GM18861 (cell line): ENCODE data around the gene SLC25A13.

Source experiments
- ATAC-seq: cut with Tn5 transposase; IDR thresholded peaks from one replicate; pipeline ENCODE4 v1.9.1; 2021; ENCODE audit not compliant: unreplicated experiment

The SLC25A13 gene

DNA sequence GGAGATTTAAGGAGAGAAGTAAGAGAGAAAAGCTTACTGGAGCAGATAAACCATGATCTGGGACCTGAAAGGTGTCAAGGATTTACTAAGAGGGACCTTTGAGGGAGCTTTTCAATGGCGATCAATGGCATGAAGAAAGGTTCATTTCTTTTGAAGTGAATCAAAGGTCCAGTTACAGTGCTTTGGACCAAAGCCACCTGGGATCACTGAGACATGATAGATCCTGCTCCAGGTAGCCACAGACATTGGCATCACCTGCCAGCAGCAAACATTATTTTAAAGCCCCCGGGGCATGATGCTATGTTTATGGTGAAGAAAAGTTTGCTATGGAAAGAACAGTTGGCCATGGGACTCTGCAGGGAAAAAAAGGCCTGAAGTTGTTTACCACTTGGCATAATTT, 109.4 kb downstream of the SLC25A13 start:
- ATAC-seq, result no peak

DNA sequence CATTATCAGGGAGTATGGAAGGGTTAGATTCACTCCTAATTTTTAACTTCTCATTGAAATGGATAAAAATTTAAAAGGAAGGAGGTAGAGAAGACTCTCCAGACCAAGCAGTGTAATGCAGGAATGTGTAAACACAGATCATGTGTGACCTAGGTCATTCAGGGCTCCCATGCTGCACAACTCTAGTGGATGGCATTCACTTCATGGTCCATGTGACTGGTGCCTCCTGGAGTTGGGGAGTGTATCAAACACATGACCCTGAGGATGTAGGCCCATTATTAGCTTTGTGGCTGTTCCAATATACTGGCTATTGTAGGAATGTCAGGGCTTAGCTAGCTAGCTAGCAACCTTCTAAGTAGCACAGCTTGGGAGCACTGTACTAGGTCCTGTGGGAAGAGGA, 109.9 kb downstream of the SLC25A13 start:
- no peak for ATAC-seq

DNA sequence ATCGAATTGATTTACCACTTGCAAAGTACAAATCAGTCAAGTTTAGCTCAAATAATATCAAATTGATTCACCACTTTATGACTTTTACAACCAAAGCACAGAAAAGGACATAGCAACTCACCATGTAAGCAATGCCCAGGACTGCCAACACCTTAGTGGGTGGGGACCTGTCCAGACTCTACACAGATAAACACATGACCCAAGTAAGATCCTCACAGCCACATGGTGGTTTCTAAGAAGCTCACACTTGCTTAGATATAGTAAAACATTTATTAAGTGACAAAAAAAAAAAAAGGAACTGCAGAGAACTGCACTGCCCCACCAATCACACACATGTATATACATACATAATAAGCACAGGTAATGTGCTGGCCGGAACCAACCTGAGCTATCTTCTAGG, 116.2 kb downstream of the SLC25A13 start:
- peak; percentile 60 for ATAC-seq

DNA sequence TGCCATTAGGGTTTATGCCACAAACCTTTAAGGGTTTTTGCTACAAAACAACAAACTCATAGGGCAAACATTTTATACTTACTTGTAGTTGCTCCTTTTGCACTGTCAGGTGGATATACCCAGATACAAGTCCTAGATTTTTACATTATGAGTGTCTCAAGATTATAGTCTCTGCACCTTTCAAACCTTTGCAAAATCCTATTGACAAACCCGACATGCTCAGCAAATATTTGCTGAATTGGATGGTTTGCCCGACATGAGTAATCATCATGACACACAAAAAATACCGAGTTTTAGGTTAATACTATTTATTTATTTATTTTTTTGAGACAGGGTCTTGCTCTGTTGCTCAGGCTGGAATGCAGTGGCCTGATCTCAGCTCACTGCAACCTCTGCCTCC, 117.3 kb downstream of the SLC25A13 start:
- ATAC-seq, result no peak

DNA sequence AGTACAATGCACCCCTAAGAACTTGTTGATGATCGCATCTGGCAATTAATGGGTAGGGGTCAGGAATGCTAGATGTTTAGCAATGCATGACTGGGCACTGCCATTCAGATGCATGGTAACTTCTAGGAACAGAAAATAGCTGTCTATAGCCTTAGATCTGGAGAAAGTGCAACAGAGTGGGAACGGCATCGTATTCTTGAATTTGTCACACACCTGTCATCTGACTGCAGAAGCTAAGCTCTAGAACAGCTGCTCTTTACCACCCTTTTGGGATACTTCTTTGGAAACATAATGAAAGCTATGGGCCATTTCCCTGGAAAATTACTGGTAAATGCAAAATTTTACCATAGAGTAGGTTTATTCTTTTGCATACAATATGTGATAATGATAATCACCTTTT, 118.1 kb downstream of the SLC25A13 start:
- ATAC-seq, result no peak

DNA sequence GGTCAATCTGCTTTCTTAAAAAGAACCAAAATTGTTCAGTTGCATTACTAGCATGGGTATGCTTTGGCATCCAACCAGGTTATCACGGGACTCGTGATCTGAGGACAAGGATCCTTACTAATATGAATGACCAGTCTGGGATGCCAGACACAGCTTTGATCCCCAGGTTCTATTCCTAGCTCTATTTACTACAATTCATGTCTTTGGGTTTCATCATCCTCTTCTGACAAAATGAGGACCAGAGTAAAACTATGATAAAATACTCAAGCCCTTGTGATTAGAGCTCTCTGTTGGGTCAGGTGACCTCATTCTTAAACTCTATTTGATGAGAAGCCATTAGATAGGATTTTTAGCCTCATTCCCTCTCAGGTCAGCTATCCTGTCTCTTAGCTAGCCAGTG, 119.8 kb downstream of the SLC25A13 start:
- ATAC-seq, result no peak

DNA sequence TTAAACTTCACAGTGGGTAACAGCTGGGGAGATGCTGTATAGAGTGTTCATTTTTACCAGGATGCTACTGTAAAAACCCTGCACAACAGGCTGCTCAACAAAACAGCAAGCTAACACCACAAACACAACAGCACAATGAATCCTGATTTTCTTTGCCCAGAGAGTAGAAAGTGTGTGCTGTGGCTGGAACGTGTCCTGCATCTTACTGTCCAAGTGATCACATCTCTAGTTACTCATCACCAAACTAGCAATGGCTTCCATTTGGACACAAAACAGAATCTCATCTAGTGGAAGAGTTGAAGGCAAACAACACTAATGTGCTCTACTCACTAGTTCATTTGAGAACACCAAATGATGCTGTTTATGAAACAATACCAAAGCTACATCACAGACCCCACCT, 121.2 kb downstream of the SLC25A13 start:
- ATAC-seq, result no peak

DNA sequence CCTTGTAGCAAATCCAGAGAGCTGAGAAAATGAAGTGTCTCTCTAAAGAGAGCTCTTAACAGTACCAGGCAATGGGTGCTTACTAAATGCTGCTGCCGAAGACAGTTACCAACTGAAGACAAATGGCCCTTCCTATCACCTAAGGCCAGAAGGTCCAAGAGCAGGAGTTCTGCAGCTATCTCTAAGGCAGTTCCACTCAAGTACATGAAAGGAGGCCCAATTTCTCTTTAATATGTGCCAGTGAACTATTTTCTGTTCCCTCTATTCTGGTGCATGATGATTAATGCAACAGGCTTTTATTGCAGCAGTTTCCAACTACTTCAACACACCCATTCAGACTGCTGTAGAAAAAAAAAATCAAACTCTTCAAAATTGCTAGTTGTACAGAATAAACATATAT, 122.5 kb downstream of the SLC25A13 start:
- no peak for ATAC-seq

DNA sequence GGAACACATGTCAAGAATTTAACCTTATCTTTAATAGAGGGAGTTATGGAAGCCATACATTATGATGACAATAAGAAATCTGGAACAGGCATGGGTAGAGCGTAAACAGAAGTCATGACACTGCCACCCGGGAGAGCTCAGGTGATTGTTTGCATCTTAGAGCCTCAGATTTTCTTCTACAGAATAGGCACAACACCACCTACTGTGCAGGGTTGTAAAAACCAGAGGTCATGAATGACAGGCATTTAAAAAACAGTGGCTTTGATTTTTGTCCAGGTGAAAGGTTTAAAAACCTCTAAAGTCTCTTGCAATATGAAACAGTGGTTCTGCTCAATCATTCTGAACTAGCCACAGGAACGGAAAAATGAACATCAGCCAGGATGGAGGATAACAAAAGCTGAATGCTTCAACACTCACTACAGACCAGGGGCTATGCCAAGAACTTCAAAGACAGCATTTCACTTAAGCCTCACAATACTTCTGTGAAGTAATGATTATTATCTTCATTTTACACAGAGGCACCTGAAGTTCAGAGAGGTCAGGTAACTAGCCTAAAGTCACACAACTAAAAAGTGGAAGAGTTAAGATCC, 123.8 kb downstream of the SLC25A13 start:
- no peak for ATAC-seq

DNA sequence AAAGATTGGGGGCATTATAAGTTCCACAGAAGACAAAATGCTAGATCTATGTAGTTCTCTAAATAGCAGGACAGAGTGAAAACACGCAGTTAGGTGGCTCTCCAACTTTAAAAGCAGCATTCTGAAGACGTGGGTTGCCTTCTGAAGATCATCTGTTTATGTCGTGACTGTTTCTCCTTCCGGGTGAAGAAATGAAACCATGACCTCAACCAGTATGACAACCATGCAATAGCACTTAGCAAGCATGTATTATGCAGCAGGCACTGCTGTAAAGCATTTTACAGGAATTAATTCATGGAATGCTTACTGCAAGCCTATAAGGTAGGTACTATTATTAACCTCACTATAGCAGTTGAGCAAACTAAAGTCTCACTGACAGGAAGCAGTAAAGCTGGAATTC, 125.2 kb downstream of the SLC25A13 start:
- ATAC-seq, result no peak

DNA sequence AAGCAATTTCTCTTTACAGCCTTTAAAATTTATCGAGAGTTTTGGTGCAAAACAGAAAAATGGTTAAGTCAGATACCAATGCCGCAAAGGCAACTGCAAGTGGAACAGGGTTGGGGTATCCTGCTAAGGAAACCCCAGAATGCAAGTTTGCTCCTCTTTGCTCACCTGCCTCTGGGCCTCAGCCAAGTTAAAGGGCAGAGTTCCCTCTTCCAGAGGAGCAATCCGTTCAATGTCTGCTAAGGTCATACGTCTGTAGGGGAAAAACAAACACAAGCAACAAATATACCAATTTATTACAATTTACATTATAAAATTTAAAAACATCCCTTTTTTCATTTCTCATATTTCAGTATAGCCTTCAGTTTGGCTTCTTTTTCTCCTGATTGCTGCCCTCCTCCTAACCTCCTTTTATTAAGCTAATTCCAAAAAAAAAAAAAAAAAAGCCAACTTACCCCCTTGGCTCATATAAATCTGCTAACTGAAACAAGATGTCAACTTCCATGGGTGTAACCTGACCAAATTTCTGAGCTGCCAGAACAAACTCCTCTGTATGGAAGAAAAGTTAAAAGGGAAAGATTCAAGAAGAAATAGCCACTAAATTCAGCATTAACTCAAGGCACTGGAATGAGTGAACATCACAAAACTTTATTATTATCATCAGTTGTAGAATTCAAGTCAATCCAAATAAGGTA, 132.6 kb downstream of the SLC25A13 start:
- ATAC-seq, result no peak

DNA sequence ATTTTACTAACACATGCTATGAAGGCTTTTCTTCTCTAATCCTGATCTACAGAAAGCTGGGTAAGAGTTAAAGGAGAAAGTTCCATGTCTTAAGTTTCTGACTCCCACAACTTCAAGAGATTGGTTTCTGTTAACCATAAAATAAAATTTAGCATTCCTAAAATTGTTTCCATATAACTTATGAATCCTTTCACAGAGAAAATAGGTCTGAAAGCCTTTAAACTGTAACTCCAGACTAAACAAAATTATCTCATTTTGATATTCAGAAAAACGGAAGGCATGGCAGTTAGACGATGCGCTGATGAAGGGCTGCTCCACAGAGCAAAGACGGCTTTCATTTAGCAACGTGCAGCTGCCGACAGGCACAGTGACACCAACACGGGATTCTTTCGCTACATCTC, 133.3 kb downstream of the SLC25A13 start:
- no peak for ATAC-seq

DNA sequence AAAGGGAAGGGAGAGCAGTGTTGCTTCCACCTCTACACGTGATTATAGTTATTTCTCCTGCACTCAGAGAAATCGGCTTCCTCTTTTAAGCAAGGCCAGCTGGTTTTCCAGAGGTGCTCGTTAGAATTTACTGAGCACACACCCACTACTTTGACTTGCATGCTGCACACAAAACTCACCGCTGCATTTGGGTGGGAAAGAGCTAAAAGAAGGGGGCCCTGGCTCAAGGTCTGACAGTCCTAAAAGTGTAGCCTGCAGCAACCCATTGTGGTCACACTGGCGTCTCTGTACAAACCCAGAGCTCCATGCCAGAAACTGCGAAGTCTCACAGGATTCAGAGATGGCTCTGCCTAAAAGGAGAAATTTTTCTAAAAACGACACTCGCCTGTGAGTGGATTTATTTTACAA, 133.7 kb downstream of the SLC25A13 start:
- ATAC-seq, result no peak

DNA sequence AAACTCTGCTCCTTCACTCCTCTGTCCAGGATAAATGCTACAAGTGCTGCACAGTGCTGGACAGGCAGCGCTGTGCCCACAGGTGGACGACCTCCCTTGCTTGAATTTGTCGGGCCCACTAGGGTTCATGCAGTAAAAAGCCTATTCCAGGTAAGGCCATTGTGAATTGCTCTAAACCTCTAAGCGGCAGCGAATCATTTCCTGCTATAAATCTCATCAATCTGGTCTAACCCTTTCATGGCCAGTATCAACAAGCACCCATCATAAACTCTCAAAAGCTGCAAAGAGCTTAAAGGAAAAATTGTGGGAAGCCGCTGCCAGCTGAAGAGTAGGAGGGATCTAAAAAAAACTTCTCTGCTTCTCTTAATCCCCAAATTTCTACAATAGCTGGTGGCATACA, 134.2 kb downstream of the SLC25A13 start:
- no peak for ATAC-seq

DNA sequence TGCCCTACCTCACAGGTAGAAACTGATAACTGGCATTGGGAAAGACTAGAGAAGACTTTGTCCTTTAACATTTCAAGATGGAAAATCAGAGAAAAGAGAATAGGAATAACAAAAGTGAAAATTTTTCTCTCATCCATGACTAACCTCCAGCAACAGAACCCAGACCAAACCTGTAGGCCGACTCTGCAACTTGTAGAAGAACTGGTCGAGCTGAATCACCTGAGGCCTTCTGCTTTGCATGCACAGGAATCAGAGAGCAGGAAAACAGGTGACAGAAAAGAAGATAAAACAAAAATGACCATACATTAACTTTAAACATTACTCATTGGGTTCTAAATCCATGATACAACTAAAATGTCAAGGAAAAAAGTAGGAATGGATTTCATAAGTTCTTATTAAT, 137.1 kb downstream of the SLC25A13 start:
- ATAC-seq, result no peak

DNA sequence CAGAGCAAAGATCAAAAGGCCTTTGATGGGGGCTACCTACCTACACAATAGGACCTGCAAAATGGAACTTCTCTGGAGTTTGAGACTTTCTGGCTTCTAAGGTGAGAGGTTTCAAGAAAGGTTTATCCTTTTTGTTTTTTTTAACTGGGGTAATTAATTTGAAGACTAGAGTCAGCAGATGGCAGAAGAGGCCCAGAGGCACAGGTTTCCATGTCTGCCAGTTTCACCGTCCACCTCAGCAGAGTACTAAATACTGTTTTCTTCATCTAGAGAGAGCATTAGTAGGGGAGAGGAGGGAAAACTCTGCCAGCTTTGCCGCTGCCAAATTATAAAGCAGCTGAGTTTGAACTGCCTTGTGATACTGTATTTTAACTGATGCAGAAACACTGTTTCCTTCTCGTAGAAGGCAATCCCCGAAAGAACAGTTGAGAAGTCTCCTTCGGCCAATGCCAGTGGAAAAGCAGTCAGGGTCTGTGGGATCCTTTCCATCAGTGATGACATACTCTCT, 138.7 kb downstream of the SLC25A13 start:
- ATAC-seq, result no peak

DNA sequence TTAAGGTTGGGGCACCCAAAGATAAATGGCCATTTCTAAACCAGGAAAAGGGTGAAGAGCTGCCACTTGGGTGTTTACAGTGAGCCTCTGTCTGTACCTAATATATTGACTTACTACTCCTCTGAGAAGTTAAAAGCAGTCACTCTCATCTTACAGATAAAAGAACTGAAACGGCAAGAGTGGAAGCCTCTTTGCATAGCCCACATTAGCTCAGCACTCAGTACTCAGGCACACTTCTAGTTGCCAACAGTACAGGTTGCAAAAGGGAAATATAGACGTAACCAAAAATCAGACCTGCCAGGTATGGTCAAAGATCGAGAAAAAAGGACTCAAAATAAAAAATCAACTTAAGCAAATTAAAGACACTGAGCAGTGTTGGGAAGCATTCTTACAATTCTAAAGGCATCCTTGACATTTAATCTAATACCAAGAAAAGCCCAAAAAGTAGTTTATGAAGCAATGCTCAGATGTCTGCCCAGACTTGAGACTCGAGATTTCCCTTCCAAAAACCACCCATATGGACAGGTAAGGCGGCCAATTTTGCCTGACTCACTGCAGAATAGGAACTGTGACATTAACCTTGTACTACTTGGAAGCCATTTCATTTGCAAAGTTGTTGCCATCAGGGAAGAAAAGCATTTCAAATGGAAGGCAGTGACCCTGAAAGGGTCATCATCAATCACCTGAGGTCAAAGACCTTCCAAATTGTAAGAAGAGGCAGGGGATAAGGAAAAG, 139.3 kb downstream of the SLC25A13 start:
- ATAC-seq, result peak; percentile 56

DNA sequence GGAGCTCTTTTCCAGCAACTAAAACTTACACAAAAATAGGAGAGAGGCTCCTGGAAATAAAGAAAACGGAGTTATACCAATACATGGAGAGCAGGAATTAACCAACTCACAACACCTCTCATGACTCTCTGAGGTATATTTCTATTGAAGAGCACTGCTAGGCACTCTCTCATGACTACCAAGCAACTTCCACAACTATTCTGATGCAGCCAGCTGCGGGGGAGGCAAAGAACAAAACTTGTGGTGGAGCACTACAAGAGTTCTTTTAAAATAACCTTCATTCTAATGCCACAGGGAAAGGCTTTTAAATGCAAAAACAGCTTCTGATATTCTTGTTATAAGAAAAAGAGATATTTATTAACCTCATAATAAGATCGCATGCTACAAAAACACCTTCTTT, 140.7 kb downstream of the SLC25A13 start:
- ATAC-seq, result no peak

DNA sequence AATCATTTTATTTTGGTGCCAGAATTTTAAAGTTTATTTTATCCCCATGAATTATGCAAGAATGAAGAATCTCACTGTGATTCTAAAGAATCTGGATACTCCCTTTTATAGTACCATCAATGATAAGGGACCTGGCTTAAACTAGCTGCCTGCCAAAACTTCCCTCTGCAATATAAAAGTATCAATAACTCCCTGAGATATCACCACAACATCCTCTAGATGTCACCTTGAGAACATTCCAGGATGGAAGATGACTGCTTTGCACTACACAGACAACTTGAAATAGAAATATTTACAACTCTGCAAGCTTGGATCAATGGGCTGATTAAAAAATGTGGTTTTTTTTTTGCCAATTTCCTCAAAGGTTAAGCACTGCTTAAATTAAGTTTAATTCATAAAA, 142.1 kb downstream of the SLC25A13 start:
- no peak for ATAC-seq

DNA sequence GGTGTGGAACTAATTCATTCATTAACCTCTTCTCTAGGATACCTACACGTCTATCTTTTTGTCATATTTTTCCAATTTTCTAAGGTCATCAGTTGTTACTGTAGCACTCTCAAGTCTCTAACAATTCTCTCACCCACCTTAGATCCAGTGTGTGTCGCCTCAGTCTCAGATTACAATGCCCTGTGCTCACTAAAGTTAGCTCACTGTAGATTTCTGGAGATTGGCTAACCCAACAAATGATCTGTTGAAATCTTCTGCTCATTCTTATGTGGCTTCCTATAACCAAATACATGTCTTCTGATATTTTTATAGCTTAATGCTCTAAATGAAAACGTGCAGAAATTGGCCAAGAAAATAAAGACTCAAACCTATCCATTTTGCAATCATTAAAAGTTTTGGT, 142.6 kb downstream of the SLC25A13 start:
- no peak for ATAC-seq

DNA sequence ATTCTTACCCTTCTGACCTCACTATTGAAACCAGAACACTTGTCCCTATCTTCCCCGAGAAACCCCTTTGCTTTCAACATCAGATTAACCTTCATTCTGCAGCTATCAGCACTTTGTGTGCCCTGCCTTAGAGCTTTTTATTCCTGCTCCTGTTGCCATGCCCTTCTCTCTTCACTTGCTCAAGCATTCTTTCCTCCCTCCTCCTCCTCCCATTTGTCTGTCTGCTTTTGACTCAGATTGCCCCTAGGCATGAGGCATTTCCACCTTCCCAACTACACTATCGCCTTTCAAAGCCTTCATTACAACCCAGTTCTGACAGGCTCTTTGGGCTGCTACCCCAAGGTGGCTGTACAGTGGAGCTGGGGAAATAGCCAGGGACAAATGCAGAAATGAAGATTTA, 143.3 kb downstream of the SLC25A13 start:
- no peak for ATAC-seq

DNA sequence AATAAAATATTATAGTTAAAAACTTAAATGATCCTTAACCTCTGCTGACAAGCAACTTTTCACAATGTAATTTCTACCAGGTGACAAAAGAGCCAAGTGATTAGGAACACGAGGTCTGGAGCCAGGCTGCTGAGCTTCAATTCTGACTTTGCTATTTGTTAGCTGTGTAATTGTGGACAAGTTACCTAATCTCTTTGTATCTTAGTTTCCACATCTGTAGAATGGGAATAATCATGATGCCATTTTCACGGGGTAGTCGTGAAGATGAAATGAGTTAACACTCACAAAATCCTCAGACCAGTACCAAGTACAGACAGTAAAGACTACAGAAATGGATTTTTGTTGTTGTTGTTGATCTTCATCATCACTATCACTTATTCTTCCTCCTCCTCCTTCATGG, 144.5 kb downstream of the SLC25A13 start:
- no peak for ATAC-seq
